AG04449 (cell line): ENCODE measurements around the gene ABCC3.

Experiments
- CTCF ChIA-PET: fragments of 350-600 bp; formaldehyde crosslinking; extraction: SDS; loops from one replicate; lab custom pipeline; 2021; ENCODE audit warnings: antibody characterized with exemption; lab: Yijun Ruan, JAX
- POLR2A ChIA-PET: fragments of 400-600, 350-600 bp; formaldehyde crosslinking; extraction: SDS; loops from one replicate; lab custom pipeline; 2020; ENCODE audit warnings: antibody characterized with exemption, inconsistent platforms; lab: Yijun Ruan, JAX
- DNase-seq: peaks from one replicate; pipeline ENCODE4 v3.0.0-alpha.2; 2010; ENCODE audit warnings: low read depth, low spot score
- H3K4me3 ChIP-seq: 2 replicates; pipeline ENCODE4 v1.5.1; 2011; ENCODE audit warnings: low read depth, mild to moderate bottlenecking, control low read depth, low read length
- CTCF ChIP-seq: IDR thresholded peaks from one replicate; pipeline ENCODE4 v1.5.1; 2011; ENCODE audit warnings: mild to moderate bottlenecking, moderate library complexity, low read length, control low read depth, inconsistent platforms; ENCODE audit not compliant: insufficient read depth; ENCODE audit errors: missing control alignments

ABCC3 gene

DNA sequence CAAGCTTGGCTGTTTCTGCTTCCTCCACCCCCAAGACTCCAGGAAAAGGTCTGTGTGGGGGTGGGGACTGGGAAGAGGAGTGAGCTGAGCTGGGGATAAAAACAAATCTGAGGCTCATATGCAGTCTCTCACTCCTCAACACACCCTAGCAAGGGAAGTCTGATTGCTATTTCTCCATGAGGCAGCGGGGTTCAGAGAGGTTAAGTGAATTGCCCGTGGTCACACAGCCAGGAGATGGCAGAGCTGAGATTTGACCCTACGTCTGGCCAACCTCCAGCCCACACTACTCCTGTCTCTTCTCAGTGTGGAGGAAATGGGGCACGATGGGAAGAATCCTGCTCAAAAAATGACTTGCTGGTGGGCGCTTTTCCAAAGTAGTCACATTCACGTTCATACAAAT lies 4.8 kb upstream of the ABCC3 start:
- ChIA-PET CTCF (interaction anchor here (0.8 to 13.2 kb wide), 22 partner anchors 7 to 151 kb away, joined by 3 to 231 read pairs (median 10); partner anchors contain the start of genes ABCC3, RSAD1 and SPATA20), POLR2A (interaction anchor here (0.7 kb wide), 1 partner anchor 9 kb away, joined by 3 read pairs; no protein-coding TSS in a partner anchor)
- H3K4me3 ChIP-seq = no peak overlapping the region
- TF ChIP-seq CTCF = no peak
- no peak for DNase-seq

DNA sequence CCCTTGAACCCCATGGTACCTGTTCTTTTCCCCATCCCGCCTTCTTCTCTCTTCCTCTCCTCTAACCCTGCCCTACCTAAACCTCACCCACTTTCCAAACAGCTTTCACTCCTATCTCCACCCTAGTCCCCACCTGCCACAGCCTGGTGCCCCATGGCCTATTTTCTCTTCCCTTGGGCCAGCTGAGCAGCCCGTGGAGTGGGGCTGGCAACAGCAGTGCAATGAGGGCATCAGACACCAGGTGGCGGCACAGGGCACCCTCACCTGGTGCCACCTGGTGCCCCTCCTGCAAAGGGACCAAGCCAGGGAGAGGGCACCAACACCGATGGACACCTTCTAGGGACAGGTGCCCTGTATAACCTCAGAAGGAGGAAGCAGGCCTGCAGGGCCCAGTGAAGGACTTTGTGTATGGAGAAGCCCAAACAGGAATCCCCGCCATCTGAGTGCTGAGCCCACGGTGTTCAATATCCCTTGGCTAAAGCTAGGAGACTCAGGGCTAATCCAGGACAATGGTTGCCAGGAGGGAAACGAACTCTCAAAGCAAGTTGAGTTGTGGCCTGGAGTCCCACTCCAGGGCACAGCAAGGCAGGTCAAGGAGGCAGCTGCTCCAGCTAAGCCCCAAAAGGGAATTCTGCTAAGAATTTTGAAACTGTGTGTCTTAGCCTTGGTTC lies 4.0 kb upstream of the ABCC3 start:
- TF ChIP-seq CTCF = peak; percentile 81
- POLR2A ChIA-PET = interaction anchor here (0.7 kb wide), 1 partner anchor 9 kb away, joined by 3 read pairs; no protein-coding TSS in a partner anchor
- CTCF ChIA-PET = interaction anchor here (0.7 to 13.2 kb wide), 28 partner anchors 7 to 221 kb away, joined by 3 to 231 read pairs (median 6); partner anchors contain the start of genes ABCC3, RSAD1 and SPATA20
- no peak for DNase-seq
- no peak overlapping the region for H3K4me3 ChIP-seq

DNA sequence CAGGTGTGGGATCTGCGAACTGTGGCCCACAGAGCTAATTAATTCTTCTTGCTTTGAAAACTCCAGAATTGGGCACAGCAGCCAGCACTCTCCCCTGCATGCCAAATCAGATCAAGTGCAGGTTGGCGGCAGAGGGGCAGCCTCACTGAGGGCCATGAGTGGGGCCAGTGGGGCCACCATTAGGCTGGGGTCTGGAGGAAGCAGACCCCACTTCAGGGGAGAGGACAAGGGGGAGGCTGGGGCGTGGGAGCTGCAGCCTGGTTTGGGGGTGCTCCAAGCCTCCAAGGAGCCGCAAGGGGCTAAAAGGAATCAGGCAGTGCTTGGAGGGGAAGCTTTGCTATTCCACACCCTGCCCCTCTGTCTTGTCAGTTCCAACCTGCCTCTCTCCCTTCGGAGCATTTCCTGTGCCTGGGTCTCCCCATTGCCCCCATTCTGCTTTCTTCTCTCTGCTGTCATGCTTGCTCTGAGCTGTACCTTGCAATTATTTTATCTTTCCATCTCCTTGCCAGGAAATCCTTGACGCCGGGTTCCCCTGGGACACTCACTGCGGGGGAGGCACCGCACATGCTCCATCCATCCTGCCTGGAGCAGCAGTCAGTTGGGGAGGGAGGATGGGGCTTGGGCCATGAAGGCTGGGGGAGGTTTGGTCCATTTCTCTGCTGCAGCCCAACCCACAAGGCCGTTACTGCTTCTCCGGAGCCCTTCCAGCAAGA lies 3.3 kb upstream of the ABCC3 start:
- POLR2A ChIA-PET = no interaction called here
- DNase-seq = no peak
- no peak for TF ChIP-seq CTCF
- CTCF ChIA-PET = interaction anchor here (0.7 to 13.2 kb wide), 25 partner anchors 6 to 221 kb away, joined by 3 to 231 read pairs (median 6); partner anchors contain the start of genes ABCC3 and SPATA20
- no peak overlapping the region for H3K4me3 ChIP-seq

- ChIA-PET POLR2A (no interaction called here), CTCF (interaction anchor here (0.6 to 13.2 kb wide), 19 partner anchors 5 to 220 kb away, joined by 3 to 231 read pairs (median 10); partner anchors contain the start of genes ABCC3 and SPATA20)
- no peak for TF ChIP-seq CTCF
- H3K4me3 ChIP-seq = no peak overlapping the region
- no peak for DNase-seq
Observed at GRCh38 chr17:50631908-50632571, 2.6 kb upstream of the ABCC3 start.

DNA sequence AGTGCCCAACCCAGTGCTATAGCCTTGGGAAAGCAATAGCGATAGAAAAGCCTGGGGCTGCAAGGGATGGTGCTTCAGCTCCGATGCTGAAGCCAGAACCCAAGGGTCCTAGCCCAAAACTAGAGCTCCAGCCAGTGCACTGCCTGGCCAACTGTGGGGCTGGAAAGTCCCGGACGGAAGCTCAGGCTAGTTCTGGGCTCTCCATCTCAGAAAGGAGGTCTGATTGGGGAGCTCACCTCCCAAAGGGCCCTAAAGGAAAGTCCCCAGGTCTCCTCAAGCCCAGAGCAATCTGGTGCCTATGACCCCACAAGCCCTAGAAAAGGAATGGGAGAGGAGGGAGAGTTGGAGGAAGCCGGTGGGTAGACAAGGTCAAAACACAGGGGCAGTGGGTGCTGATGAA lies 2.0 kb upstream of the ABCC3 start:
- POLR2A ChIA-PET = no interaction called here
- CTCF ChIA-PET = interaction anchor here (0.6 to 10.4 kb wide), 8 partner anchors 6 to 73 kb away, joined by 3 to 166 read pairs (median 4); no protein-coding TSS in a partner anchor
- no peak overlapping the region for H3K4me3 ChIP-seq
- no peak for TF ChIP-seq CTCF
- DNase-seq = no peak

DNA sequence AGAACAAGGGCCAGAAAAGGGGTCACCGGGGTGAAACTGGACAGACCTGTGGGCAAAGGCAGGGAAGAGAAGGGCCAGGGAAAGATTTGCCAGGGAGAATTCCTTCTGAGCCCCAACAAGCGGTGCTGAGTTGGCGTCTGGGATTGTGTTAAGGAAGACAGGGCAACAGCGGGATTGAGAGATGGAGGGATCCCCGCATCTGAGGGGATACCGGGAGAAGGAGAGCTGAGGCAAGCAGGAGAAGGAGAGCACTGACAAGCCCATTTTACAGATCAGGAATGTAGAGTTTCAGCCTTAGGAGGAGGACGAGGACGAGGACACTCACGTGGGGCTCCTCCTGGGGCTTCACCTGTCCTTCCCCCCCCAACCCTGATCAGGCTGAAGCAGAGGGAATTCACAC lies 998 bp upstream of the ABCC3 start:
- H3K4me3 ChIP-seq = no peak overlapping the region
- POLR2A ChIA-PET = no interaction called here
- DNase-seq = no peak
- no peak for TF ChIP-seq CTCF
- CTCF ChIA-PET = interaction anchor here (0.9 to 10.4 kb wide), 6 partner anchors 7 to 72 kb away, joined by 3 to 166 read pairs (median 6); no protein-coding TSS in a partner anchor
